Spleen (tissue), 7 donors: Measurements from ENCODE around the gene THAP4.

ENCODE experiments used
- POLR2A ChIP-seq, 3 donors: fragments of 450-650 bp; IDR thresholded peaks; one replicate each; pipeline ENCODE4 v1.5.1; 2017; ENCODE audit warnings: antibody characterized with exemption in 3 of 3, mild to moderate bottlenecking in 1 of 3
- TF ChIP-seq, protein P1 (sequence below), 11 experiments: fragments of 200-600 bp in 7 of 11; fragments of 450-650 bp in 4 of 11; sonication (generic) in 4 of 11; IDR thresholded peaks in 8 of 11; conservative IDR thresholded peaks in 3 of 11; 1 replicate in 7 of 11; 2 replicates in 4 of 11; pipeline versions ENCODE4 v1.4.0 to v1.8.0; 2016 to 2021; ENCODE audit warnings: antibody characterized with exemption in 11 of 11, inconsistent platforms in 4 of 11, mild to moderate bottlenecking in 1 of 11
- donor health status: DM: no; HTN: no; CAD: no; lungs with moderate emphysema.
- donor health status: DM: no; HTN: no; CAD: no.
- donor health status: DM: no; HTN: no; CAD: no.

DNA sequence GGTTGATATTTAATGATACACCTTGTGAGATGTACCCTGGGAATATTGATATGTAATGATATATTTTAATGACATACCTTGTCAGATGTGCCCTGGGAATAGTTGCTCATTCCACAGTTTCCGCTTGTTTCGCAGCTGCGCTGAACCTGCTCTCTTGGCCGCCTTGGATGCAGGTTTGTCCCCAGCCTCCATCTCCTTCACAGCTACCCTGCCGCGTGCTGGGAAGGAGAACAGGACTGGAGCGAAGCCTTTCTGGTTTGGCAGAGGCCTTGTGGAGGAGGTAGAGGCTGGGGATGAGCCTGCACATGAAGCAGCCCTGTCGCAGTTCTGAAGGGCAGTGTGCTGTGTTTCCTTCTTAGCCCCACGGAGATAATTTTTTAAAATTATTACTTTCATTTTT, 15.2 kb upstream of the THAP4 start:
- TF ChIP-seq POLR2A (IDR thresholded peaks at IDR 0.05): no peak
- TF ChIP-seq, protein P1, sequence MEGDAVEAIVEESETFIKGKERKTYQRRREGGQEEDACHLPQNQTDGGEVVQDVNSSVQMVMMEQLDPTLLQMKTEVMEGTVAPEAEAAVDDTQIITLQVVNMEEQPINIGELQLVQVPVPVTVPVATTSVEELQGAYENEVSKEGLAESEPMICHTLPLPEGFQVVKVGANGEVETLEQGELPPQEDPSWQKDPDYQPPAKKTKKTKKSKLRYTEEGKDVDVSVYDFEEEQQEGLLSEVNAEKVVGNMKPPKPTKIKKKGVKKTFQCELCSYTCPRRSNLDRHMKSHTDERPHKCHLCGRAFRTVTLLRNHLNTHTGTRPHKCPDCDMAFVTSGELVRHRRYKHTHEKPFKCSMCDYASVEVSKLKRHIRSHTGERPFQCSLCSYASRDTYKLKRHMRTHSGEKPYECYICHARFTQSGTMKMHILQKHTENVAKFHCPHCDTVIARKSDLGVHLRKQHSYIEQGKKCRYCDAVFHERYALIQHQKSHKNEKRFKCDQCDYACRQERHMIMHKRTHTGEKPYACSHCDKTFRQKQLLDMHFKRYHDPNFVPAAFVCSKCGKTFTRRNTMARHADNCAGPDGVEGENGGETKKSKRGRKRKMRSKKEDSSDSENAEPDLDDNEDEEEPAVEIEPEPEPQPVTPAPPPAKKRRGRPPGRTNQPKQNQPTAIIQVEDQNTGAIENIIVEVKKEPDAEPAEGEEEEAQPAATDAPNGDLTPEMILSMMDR (IDR thresholded peaks at IDR 0.05 in 8 of 11, conservative IDR thresholded peaks at IDR 0.05 in 3 of 11): no peak
